ENCODE data around the gene TMEM132C. TPM values are rescaled to one million over a fixed set of nuclear protein-coding genes. Genes with fewer than 3 reads are reported as not detected.

TMEM132C gene
- total RNA-seq, 1 donor from 2014 or later: 2.2 TPM

GRCh38 chr12:128328961-128329360 lies 62.0 kb downstream of the TMEM132C start:
- intact Hi-C loops (cut with DNase I): no loop called here
- ATAC-seq (ENCODE audit: poor library complexity): no peak
- no peak for DNase-seq

DNA sequence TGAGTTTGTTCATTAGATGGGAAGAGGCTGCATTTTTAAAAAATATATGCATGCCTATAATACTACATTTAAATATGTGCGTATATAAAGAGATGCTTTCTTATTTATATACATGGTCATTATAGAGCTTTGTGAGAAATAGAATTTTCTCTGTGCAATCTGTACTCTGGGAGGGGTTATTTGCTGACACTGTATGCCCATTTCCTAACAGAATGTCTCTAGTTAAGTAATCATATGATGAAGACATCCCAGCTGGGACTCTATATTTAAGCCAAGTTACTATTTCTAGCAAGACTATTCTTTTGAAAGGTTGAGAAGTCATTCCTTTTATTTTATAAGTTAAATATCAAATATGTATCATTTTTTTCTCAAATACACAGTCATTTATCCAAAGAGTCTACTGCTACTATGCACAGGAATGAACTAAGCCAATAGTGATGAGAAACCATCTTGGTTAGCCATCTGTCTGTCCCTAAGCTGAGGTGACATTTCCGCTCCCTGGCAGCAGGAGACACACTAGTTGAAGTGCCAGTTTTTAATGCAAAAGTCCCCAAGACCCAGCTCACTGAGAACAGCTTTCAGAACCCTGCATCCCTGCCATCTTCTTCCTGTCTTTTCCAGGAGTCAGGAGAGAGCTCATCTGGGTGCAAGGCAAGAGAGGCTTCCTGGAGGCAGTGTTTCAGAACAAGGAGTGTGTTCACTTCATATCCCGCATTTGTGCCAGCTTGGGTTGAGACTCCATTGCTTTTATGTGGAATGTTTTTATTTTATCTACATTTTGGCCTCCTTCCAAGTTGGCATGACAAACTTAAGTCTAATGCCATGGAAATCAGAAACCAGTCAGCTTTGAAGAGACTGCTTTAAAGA lies 69.5 kb downstream of the TMEM132C start:
- intact Hi-C loops (cut with DNase I): no loop called here
- ATAC-seq (ENCODE audit: poor library complexity): no peak
- no peak for DNase-seq

GRCh38 chr12:128337071-128337345 lies 70.0 kb downstream of the TMEM132C start:
- DNase-seq: no peak
- intact Hi-C loops (cut with DNase I): no loop called here
- ATAC-seq (ENCODE audit: poor library complexity): no peak

DNA sequence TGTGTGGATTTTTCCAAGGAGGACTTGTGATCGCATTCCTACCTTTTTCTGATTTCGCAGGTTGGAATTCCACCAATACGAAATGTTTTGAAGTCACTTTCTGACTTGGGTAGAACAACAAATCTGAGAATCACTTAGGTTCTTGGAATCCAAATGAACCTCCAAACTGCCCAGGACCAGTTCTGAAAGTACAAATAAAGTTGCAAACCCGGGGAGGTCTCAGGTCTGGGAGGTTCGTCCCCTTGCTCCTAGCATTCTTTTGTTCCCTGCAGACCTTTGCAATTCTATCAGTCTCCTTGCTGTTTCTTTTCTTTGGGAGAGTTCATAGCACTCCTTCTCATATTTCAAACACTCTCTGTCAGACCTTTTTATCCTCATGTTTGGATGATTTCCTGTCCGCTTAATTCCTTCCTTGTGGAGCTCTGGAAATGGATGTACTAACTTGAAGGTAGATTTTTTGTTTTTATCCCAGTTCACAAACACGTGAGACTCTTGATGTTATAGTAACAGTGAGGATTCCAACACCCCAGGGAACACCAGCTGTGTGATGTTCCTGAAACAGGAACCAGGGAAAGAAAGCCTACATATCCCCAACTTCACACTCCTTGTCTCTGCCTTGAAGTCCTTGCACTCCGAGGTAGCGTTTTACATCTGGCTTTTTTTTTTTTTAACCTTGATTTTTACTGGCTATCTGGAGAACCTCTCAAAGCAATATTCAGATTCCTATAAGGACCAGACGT lies 70.6 kb downstream of the TMEM132C start:
- intact Hi-C loops (cut with DNase I): no loop called here
- DNase-seq (no peak), ATAC-seq (ENCODE audit: poor library complexity) (no peak)

- intact Hi-C loops (cut with DNase I): no loop called here
- DNase-seq (no peak), ATAC-seq (ENCODE audit: poor library complexity) (no peak)
Measured at GRCh38 chr12:128338386-128339125, 71.6 kb downstream of the TMEM132C start.

DNA sequence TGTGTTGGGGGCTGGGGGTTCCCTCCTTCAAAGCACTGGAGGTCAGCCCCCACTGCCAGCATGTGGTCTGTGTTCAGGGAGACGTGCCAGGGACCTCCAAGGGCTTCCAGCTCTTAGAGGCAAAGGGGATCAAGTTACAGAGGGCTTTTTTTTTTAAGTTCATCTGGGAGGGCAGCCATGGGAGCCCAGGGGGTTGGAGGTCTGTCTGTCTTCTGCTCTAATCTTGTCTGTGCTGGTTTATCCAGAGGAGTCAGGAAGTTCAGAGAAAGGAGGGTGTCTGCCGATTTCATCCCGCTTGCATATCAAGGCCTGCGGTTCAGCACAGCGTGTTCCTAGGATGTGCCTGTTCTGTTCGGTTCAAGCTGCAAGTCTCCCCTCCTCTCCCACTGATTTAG lies 72.2 kb downstream of the TMEM132C start:
- ATAC-seq (ENCODE audit: poor library complexity): peak; percentile 78

GRCh38 chr12:128339631-128340030 lies 72.7 kb downstream of the TMEM132C start:
- intact Hi-C loops (cut with DNase I): no loop called here
- DNase-seq (no peak), ATAC-seq (ENCODE audit: poor library complexity) (peak; percentile 53)

More for the DNA sequence above, 72.2 kb downstream of the TMEM132C start:
- intact Hi-C loops (cut with DNase I): no loop called here
- no peak for DNase-seq

- intact Hi-C loops (cut with DNase I): no loop called here
- ATAC-seq (ENCODE audit: poor library complexity) (no peak), DNase-seq (no peak)
Measured at GRCh38 chr12:128353301-128353700, 86.3 kb downstream of the TMEM132C start.

DNA sequence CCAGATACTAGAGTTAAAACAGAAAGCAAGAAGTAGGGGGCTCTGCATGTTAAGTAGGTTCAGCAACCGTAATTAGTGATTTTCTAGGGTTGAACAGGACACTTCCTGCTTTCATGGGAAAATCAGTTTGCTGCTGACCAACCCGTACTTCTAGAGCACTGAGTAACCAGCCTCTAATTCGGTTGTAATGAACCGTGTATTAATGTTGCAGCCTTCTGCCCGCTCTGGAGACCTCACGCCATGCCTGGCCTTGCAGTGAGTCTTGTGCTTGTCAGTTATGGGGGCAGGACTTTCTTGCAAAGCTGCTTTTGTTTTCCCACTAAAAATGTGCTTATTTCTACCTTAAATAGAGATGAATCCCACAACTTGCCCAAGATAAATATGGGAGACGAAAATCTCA lies 89.6 kb downstream of the TMEM132C start:
- intact Hi-C loops (cut with DNase I): no loop called here
- ATAC-seq (ENCODE audit: poor library complexity): no peak
- DNase-seq: no peak

DNA sequence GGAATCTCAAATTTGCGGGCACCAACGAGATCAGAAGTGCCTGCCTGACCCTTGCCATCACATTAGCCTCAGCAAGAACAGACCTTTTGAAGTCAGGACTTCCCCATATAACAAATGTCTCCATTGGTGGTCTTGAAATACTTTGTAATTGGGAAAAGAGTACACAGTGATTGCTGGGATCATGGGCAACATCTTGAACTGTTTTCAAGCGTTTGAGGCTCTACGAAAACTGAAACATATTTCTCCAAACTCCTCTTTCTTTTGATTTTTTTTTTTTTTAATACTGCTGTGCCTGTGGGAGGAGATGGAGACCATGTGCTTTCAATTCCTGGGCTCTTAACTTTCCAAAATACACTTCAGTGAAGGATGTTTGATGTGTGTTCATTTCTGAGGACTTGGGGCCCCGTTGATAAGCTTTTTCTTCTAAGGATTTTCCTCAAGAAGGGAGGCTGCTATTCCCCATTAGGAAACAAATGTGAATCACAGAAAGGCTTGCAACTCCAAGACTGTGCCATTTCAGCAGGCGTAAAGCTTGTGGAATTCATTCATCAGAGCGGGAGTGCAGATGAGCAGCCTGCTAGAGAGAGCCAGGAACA lies 94.5 kb downstream of the TMEM132C start:
- DNase-seq (no peak), ATAC-seq (ENCODE audit: poor library complexity) (no peak)
- intact Hi-C loops (cut with DNase I): no loop called here

DNA sequence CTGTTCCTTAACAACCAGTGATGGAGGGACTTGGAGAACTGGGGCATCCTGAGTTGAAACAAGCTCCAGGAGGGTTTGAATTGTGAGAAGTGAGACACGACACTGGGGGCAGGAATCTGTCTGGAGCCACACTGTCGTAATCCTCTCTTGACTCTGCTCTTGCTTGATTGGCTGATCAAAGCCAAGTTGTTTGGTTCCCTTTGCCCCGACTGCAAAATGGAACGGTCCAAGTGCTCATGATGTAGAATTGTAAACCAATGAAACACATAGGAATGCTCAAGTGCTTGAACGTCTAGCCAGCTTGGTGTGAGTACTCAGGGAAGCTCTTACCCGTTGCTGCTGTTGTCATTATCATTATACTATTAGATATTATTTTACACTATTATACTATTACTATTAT lies 98.1 kb downstream of the TMEM132C start:
- intact Hi-C loops (cut with DNase I): no loop called here
- no peak for DNase-seq
- ATAC-seq (ENCODE audit: poor library complexity): no peak

GRCh38 chr12:128365651-128366231 lies 98.8 kb downstream of the TMEM132C start:
- ATAC-seq (ENCODE audit: poor library complexity) (peak; percentile 80), DNase-seq (peak; percentile 50)
- intact Hi-C loops (cut with DNase I): no loop called here

- intact Hi-C loops (cut with DNase I): no loop called here
- DNase-seq: no peak
Measured at GRCh38 chr12:128367961-128368360, 101.0 kb downstream of the TMEM132C start.

DNA sequence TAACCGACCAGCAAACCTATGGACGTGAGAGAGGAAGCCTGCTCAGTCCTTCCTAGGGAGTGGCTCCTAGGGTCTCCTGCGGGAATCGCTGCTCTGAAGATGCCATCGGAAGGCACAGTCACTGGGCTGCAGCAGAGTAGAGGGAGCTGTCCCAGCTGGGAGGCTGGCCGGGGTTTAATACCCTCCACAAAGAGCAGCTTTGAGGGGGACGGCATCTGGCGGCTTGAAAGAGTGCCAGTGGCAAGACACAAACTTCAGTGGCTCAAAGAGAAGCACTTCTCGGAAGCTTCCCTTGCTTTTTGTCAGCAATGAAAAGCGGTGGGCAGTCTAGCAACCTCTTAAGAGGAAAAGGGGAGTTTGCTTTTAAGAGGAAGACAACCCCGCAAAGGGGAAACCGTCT lies 114.6 kb downstream of the TMEM132C start:
- no peak for ATAC-seq (ENCODE audit: poor library complexity)
- DNase-seq: no peak
- intact Hi-C loops (cut with DNase I): no loop called here

More at GRCh38 chr12:128367961-128368360, 101.0 kb downstream of the TMEM132C start:
- no peak for ATAC-seq (ENCODE audit: poor library complexity)

GRCh38 chr12:128381946-128382345 lies 115.0 kb downstream of the TMEM132C start:
- no peak for DNase-seq
- intact Hi-C loops (cut with DNase I): no loop called here

DNA sequence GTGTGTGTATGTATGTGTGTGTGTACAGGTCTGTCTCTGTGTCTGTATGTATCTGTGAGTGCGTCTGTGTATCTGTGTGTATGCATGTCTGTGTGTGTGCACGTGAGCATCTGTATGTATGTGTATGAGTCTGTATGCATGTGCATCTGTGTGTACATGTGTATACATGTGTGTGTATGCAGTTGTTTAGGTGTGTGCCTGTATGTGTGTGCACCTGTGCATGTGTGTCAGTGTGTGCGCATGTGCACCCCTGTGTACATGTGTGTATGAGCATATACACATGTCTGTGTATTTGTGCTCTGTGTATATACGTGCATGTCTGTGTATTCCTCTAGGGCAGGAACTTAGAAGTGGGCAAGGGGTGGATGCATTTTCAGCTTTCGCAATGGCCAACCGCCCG lies 116.0 kb downstream of the TMEM132C start:
- DNase-seq: no peak
- ATAC-seq (ENCODE audit: poor library complexity): no peak
- intact Hi-C loops (cut with DNase I): no loop called here

More at GRCh38 chr12:128381946-128382345, 115.0 kb downstream of the TMEM132C start:
- no peak for ATAC-seq (ENCODE audit: poor library complexity)

DNA sequence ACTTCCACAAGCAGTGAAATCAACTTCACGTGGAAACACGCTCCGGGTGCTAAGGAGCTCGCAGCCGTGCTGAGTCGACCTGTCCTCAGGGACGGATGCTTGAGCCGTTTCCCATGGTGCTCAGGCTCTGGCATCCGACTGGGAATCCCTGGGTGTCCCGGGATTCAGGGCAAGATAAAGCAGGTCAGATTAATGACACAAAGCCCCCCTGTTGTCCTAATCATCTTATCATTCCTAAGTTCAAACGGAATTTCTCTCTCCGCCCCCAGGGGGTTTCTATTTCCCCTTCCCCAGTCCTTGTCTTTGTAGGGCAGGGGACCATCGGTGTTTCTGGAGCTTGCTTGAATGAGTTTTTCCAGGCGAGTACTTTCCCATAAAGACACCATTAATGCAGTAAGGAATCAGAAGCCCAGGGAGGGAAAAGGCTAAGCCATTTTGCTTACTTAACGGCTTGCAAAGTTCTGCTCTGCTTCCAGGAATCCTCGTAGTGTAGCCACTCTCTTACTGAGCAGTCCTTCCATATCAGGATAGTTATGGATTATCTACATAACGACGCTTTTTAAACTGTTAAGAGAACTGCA lies 116.5 kb downstream of the TMEM132C start:
- intact Hi-C loops (cut with DNase I): no loop called here
- DNase-seq (no peak), ATAC-seq (ENCODE audit: poor library complexity) (no peak)

- intact Hi-C loops (cut with DNase I): no loop called here
- DNase-seq: no peak
- ATAC-seq (ENCODE audit: poor library complexity): no peak
Measured at GRCh38 chr12:128385736-128386135, 118.8 kb downstream of the TMEM132C start.

Data from Right ventricle myocardium superior (tissue), 1 donor.